HAP-1 (cell line): ENCODE measurements around the gene PAQR8.

Experiments
- DNase-seq, 2 experiments: peaks; one replicate each; pipeline ENCODE4 v3.0.0-alpha.2; 2016 to 2020; ENCODE audit warnings: low spot score in 2 of 2
- H3K27me3 ChIP-seq: fragments of 250-450 bp; sonication (Bioruptor Pico); 2 replicates; pipeline ENCODE4 v1.5.1; 2020; ENCODE audit warnings: low read depth, mild to moderate bottlenecking, moderate library complexity
- H3K36me3 ChIP-seq: fragments of 250-450 bp; sonication (Bioruptor Pico); replicated peaks from 2 replicates; pipeline ENCODE4 v1.5.1; 2020; ENCODE audit warnings: mild to moderate bottlenecking
- H3K4me1 ChIP-seq: fragments of 250-450 bp; sonication (Bioruptor Pico); 2 replicates; pipeline ENCODE4 v1.5.1; 2020; ENCODE audit warnings: mild to moderate bottlenecking
- H3K4me3 ChIP-seq: fragments of 250-450 bp; sonication (Bioruptor Pico); 2 replicates; pipeline ENCODE4 v1.5.1; 2020; ENCODE audit warnings: mild to moderate bottlenecking, moderate library complexity
- H3K9me3 ChIP-seq: fragments of 250-450 bp; sonication (Bioruptor Pico); 2 replicates; pipeline ENCODE4 v1.5.1; 2020; ENCODE audit warnings: mild to moderate bottlenecking, moderate library complexity
- in situ Hi-C: fragments of 300-500 bp; cut with MboI; formaldehyde crosslinking; loops from 3 replicates; pipeline ENCODE4 v1.14.3; 2020; ENCODE audit warnings: low sequenced_read_pairs, inconsistent platforms, mixed read lengths

The PAQR8 gene

GRCh38 chr6:52360601-52361413 lies 1.1 kb upstream of the PAQR8 start:
- Histone ChIP-seq H3K27me3 (no peaks in the 10 kb centered on the region), H3K9me3 (no peaks in the 10 kb centered on the region), H3K36me3 (no peaks in the 10 kb centered on the region), H3K4me3 (no peak overlapping the region), H3K4me1 (0 out of 2 replicates have a peak, but pooled peaks cover 3% of the 10 kb centered on the region)
- in situ Hi-C loops: no loop called here
- DNase-seq: no peak

GRCh38 chr6:52361414-52361944 lies 472 bp upstream of the PAQR8 start:
- in situ Hi-C loops: no loop called here
- Histone ChIP-seq H3K27me3 (no peaks in the 10 kb centered on the region), H3K9me3 (no peaks in the 10 kb centered on the region), H3K4me3 (peak overlapping the region; percentile 72), H3K4me1 (0 out of 2 replicates have a peak, but pooled peaks cover 3% of the 10 kb centered on the region), H3K36me3 (no peaks in the 10 kb centered on the region)
- no peak for DNase-seq

GRCh38 chr6:52362443-52363227 lies 684 bp downstream of the PAQR8 start:
- in situ Hi-C loops: no loop called here
- Histone ChIP-seq H3K4me3 (peak overlapping the region; percentile 72), H3K9me3 (no peaks in the 10 kb centered on the region), H3K36me3 (no peaks in the 10 kb centered on the region), H3K4me1 (0 out of 2 replicates have a peak, but pooled peaks cover 3% of the 10 kb centered on the region), H3K27me3 (no peaks in the 10 kb centered on the region)
- DNase-seq: peak; percentile 30 to 54

DNA sequence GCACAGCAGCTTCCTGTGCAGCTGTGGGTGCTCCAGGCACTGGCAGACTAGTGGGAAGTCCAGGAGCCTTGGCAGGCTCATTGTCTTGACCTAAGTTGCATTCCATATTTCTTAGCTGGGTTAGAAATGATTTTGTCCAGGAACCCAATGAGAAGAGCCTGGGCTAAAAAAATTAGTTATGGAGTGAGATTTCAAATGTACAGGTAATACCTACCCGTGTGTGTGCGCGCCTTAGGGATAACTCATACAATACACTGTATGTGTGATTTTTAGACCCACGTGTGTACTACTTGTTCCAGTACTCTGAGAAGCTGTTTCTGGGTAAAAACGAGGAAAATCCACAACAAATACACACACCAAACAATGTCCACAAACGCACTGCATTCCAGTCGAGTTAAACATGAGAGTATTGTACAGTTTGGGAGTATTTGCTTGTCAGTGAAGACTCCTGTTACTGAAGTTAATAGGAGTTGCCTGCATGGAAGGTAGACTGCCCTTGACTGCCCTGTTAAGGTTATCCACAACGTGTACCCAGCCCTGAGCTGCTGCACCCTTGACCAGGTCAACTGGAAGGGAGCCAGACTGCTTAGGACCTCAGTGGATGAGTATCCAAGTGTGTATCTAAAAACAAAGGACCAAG lies 1.4 kb downstream of the PAQR8 start:
- no peaks in the 10 kb centered on the region for H3K36me3 ChIP-seq
- H3K9me3 ChIP-seq: no peaks in the 10 kb centered on the region
- 0 out of 2 replicates have a peak, but pooled peaks cover 3% of the 10 kb centered on the region for H3K4me1 ChIP-seq
- no peaks in the 10 kb centered on the region for H3K27me3 ChIP-seq
- no peak for DNase-seq
- in situ Hi-C loops: no loop called here
- peak overlapping the region; percentile 72 for H3K4me3 ChIP-seq

DNA sequence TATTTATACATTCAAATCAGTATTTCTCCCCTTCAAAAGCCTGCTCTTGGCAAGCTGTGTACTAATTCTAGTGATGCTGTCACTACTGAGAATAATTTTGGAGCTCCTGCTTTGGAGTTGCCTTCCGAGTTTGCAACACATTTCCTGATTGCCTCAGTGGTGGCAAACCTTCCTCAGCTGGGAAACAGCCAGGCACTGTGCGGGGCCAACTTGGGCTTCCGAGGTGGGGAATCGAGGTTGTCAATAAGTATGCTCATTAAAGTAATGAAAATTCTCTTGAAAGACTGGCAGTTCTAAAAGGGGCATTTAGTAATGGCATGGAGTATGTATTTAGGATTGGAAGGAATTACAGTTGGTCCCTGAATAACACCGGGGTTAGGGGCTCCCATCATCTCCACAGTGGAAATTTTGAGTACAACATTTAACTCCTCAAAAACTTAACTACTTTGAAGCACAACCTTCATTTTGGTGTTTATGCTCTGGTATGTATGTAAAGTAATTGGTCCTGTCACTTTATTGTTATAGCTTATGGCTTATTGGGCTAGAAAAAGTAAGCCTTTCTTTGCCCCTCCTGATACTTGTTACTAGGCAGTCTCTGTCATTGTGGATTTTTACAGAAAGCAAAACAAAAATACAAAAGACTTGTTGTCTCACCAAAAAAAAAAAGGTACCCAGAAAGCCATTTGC lies 2.7 kb downstream of the PAQR8 start:
- Histone ChIP-seq H3K36me3 (no peaks in the 10 kb centered on the region), H3K4me1 (0 out of 2 replicates have a peak, but pooled peaks cover 3% of the 10 kb centered on the region), H3K27me3 (no peaks in the 10 kb centered on the region), H3K9me3 (no peaks in the 10 kb centered on the region), H3K4me3 (no peak overlapping the region)
- DNase-seq: no peak
- in situ Hi-C loops: no loop called here

- 0 out of 2 replicates have a peak, but pooled peaks cover 3% of the 10 kb centered on the region for H3K4me1 ChIP-seq
- no peak for DNase-seq
- in situ Hi-C loops: no loop called here
- no peaks in the 10 kb centered on the region for H3K27me3 ChIP-seq
- no peaks in the 10 kb centered on the region for H3K36me3 ChIP-seq
- H3K9me3 ChIP-seq: no peaks in the 10 kb centered on the region
- H3K4me3 ChIP-seq: no peak overlapping the region
These were observed 3.4 kb downstream of the PAQR8 start for GRCh38 chr6:52365317-52365716.

DNA sequence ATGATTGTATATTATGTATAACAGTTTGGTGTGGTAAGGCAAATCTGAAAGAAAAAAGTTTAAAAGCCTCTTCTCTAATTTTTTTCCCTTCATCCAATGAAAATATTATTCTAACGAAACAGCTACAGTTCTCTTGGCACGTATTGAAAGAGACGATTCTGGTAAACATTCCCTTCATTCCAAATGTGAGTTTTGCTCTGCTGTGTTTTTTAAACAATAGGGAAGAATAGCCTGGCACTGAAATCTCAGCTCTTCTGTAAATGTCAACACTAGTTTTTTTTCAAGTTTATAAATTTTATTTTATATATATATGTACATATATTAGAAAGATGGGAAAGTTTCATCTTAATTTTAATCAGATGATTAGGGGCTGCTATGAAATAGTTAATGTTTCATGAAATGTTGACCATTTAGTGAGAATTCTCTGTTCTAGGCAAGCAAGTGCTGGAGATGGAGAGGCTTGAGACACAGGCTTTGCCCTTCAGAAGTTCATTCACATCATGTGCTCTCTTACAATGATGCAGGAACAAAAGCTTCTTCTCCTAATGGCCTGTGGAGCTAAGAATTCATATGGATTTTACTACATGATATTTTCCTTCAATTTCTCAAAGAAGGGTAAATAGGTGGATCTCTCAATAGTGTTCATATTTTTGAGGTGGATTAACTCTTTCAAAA lies 4.1 kb downstream of the PAQR8 start:
- H3K4me1 ChIP-seq: 0 out of 2 replicates have a peak, but pooled peaks cover 3% of the 10 kb centered on the region
- H3K4me3 ChIP-seq: no peak overlapping the region
- in situ Hi-C loops: no loop called here
- no peaks in the 10 kb centered on the region for H3K9me3 ChIP-seq
- DNase-seq: no peak
- H3K27me3 ChIP-seq: no peaks in the 10 kb centered on the region
- H3K36me3 ChIP-seq: no peaks in the 10 kb centered on the region

DNA sequence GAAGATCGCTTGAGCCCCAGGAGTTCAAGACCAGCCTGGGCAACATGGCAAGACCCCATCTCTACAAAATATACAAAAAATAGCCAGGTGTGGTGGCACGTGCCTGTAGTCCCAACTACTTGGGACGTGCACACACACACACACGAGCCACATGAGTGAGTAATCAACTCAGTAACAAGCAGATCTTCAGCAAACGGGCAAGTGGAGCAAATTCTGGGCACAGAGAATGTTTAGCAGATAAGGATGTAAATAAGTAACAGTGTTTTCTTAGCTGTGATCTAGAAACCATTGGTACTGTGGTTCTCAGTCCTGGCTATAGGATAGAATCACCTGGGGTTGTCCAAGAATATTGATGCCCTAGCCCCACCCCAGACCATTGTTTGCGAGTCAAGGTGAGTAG lies 6.1 kb downstream of the PAQR8 start:
- Histone ChIP-seq H3K4me3 (no peak overlapping the region), H3K27me3 (no peaks in the 10 kb centered on the region), H3K4me1 (no peaks in the 10 kb centered on the region; the same call in 1 of the 2 replicates), H3K9me3 (no peaks in the 10 kb centered on the region), H3K36me3 (no peaks in the 10 kb centered on the region)
- in situ Hi-C loops: no loop called here
- no peak for DNase-seq

- in situ Hi-C loops: no loop called here
- H3K36me3 ChIP-seq: no peaks in the 10 kb centered on the region
These were observed 7.3 kb downstream of the PAQR8 start for GRCh38 chr6:52369234-52369633.

DNA sequence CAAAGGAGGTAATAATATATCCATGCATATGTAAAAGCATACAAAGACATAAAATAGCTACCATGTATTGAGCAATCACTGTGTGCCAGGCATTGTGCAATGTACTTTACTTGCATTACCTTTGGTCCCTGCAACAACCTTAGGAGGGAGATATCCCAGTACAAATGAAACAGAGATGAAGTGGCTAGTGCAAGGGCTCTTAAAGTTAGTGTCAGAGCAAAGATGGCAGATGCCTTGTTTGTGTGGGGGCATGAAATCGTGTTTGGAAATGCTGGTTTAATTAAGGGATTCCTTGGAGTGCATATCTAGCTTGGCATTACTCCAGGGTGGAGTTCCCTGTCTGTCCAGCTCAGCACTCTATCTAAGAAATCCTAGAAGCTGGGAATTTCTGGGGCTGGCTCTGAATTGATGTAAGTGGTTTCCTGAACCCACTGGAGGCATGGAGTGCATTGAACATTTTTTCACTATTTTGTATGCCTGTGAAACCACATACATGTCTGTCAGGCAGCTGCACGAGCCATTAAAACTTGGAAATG lies 9.8 kb downstream of the PAQR8 start:
- no peak for DNase-seq
- Histone ChIP-seq H3K36me3 (no peaks in the 10 kb centered on the region), H3K27me3 (no peaks in the 10 kb centered on the region), H3K4me1 (no peaks in the 10 kb centered on the region; the same call in 1 of the 2 replicates), H3K9me3 (no peaks in the 10 kb centered on the region), H3K4me3 (no peak overlapping the region)
- in situ Hi-C loops: no loop called here

More at GRCh38 chr6:52369234-52369633, 7.3 kb downstream of the PAQR8 start:
- no peak overlapping the region for H3K4me3 ChIP-seq
- no peaks in the 10 kb centered on the region for H3K9me3 ChIP-seq
- H3K27me3 ChIP-seq: no peaks in the 10 kb centered on the region
- H3K4me1 ChIP-seq: no peaks in the 10 kb centered on the region; the same call in 1 of the 2 replicates
- DNase-seq: no peak

GRCh38 chr6:52373151-52373690 lies 11.3 kb downstream of the PAQR8 start:
- in situ Hi-C loops: no loop called here
- Histone ChIP-seq H3K4me1 (no peaks in the 10 kb centered on the region; the same call in 1 of the 2 replicates), H3K9me3 (no peaks in the 10 kb centered on the region), H3K4me3 (no peak overlapping the region), H3K36me3 (no peaks in the 10 kb centered on the region), H3K27me3 (no peaks in the 10 kb centered on the region)
- no peak for DNase-seq

GRCh38 chr6:52374247-52374646 lies 12.3 kb downstream of the PAQR8 start:
- Histone ChIP-seq H3K4me3 (no peak overlapping the region), H3K4me1 (no peaks in the 10 kb centered on the region; the same call in 1 of the 2 replicates), H3K27me3 (no peaks in the 10 kb centered on the region), H3K36me3 (no peaks in the 10 kb centered on the region), H3K9me3 (no peaks in the 10 kb centered on the region)
- no peak for DNase-seq
- in situ Hi-C loops: no loop called here
